Measurements from ENCODE around the gene ATP8B4.

Gene ATP8B4

GRCh38 chr15:49887659-49888322 is 231.2 kb downstream of the ATP8B4 start:
- DNase-seq: no peak

- no peak for DNase-seq
Observed at GRCh38 chr15:49883121-49883520, 235.9 kb downstream of the ATP8B4 start.

- no peak for DNase-seq
Observed at GRCh38 chr15:49881866-49882265, 237.2 kb downstream of the ATP8B4 start.

GRCh38 chr15:49881433-49881832 is 237.6 kb downstream of the ATP8B4 start:
- no peak for DNase-seq

GRCh38 chr15:49877873-49878521 is 241.0 kb downstream of the ATP8B4 start:
- DNase-seq: no peak

GRCh38 chr15:49877117-49877872 is 241.7 kb downstream of the ATP8B4 start:
- DNase-seq: no peak

- no peak for DNase-seq
Observed at GRCh38 chr15:49876401-49877038, 242.5 kb downstream of the ATP8B4 start.

- DNase-seq: no peak
Observed at GRCh38 chr15:49875392-49875791, 243.6 kb downstream of the ATP8B4 start.

GRCh38 chr15:49870472-49870871 is 248.6 kb downstream of the ATP8B4 start:
- no peak for DNase-seq

- no peak for DNase-seq
Observed at GRCh38 chr15:49868348-49868747, 250.7 kb downstream of the ATP8B4 start.

GRCh38 chr15:49865925-49866757 is 252.9 kb downstream of the ATP8B4 start:
- no peak for DNase-seq

GRCh38 chr15:49864251-49864650 is 254.8 kb downstream of the ATP8B4 start:
- DNase-seq: no peak

- no peak for DNase-seq
Observed at GRCh38 chr15:49863431-49864224, 255.4 kb downstream of the ATP8B4 start.

GRCh38 chr15:49860101-49860500 is 258.9 kb downstream of the ATP8B4 start:
- DNase-seq: no peak

GRCh38 chr15:49857496-49858475 is 261.2 kb downstream of the ATP8B4 start:
- no peak for DNase-seq

GRCh38 chr15:49855917-49856637 is 263.0 kb downstream of the ATP8B4 start:
- DNase-seq: no peak

- DNase-seq: no peak
Observed at GRCh38 chr15:49852756-49853155, 266.3 kb downstream of the ATP8B4 start.

GRCh38 chr15:49848807-49849206 is 270.2 kb downstream of the ATP8B4 start:
- no peak for DNase-seq

GRCh38 chr15:49848282-49848724 is 270.7 kb downstream of the ATP8B4 start:
- DNase-seq: no peak
